ENCODE data around the gene IGF2BP3.

The IGF2BP3 gene

DNA sequence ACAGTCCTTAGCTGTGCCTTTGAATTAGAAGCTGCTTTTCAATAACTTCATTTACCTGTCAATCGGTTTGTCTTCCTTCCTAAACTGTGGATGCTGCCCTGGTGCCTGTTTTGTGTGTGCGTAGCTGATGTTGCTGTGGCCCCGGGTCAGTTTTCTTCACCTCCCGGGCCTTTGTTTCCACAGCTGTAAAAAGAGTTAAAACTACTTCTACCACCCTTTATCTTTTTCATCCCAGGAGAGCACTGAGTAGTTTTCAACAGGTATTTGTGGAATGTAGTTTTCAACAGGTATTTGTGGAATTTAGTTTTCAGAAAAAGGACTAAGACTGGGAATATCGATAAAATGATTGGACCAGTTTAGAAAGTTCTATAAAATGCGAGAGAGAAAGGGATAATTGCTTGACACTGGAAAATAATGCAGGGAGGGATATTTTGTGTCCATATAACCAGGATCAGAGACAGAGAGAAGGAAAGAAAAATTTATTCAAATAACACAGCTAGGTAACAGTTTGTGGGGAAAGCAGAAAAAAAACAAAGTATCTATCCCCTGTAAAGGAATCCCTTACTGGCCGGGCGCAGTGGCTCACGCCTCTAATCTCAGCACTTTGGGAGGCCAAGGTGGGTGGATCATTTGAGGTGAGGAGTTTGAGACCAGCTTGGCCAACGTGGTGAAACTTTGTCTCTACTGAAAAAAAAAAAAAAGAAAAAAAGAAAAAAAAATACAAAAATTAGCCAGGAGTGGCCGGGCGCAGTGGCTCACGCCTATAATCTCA, 15.9 kb upstream of the IGF2BP3 start:
- TF ChIP-seq, protein P1, sequence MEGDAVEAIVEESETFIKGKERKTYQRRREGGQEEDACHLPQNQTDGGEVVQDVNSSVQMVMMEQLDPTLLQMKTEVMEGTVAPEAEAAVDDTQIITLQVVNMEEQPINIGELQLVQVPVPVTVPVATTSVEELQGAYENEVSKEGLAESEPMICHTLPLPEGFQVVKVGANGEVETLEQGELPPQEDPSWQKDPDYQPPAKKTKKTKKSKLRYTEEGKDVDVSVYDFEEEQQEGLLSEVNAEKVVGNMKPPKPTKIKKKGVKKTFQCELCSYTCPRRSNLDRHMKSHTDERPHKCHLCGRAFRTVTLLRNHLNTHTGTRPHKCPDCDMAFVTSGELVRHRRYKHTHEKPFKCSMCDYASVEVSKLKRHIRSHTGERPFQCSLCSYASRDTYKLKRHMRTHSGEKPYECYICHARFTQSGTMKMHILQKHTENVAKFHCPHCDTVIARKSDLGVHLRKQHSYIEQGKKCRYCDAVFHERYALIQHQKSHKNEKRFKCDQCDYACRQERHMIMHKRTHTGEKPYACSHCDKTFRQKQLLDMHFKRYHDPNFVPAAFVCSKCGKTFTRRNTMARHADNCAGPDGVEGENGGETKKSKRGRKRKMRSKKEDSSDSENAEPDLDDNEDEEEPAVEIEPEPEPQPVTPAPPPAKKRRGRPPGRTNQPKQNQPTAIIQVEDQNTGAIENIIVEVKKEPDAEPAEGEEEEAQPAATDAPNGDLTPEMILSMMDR (conservative IDR thresholded peaks at IDR 0.05; ENCODE audit: low read length) = no peak
- no peak overlapping the region for H3K4me3 ChIP-seq (ENCODE audit: low read length)
- DNase-seq (ENCODE audit: low read depth) = no peak

GRCh38 chr7:23482686-23483085, 12.4 kb upstream of the IGF2BP3 start:
- TF ChIP-seq, protein P1 (conservative IDR thresholded peaks at IDR 0.05; ENCODE audit: low read length) = no peak

DNA sequence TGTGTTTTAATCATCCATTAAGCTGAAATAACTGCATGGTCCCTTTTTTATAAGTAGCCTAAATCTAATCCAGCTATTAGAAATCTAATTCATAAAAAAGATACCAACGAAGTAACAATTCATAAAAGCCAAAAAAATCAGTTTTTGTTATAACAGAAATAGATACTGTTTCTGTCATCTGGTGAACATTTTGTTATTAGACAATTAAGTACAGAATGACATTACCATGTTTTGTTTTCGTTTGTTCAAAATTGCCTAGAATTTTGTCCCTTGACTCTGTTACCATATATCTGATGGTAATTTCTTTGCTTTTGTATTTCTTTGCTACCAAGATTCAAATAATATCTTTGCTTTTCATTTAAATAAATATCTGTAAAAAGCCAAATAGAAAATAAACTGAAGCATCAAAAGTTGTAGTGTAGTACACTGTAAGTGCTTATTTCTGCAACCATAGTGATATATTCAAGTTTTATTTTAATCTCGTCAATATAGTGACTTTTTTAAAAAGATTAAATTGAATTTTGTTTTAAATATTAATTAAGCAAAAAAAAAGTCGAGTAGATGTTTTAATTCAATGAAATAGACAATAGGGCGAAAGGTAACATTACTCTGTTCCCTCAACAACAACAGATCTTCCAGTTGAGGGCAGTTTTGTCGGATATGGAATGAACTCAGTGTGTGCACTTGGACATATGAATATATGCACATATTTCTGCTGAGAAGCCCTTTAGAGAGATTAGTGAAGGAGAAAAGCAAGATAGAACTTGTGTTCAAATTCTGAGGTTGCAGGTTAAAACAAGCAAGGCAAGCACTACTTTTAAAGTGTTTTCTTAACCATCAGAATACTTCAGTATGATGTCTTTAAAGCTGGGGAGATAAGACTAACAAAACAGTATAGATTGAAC, 7.9 kb upstream of the IGF2BP3 start:
- TF ChIP-seq, protein P1 (conservative IDR thresholded peaks at IDR 0.05; ENCODE audit: low read length) = no peak
- DNase-seq (ENCODE audit: low read depth) = no peak

More at GRCh38 chr7:23482686-23483085, 12.4 kb upstream of the IGF2BP3 start:
- H3K4me3 ChIP-seq (ENCODE audit: low read length) = no peak overlapping the region
- no peak for DNase-seq (ENCODE audit: low read depth)

DNA sequence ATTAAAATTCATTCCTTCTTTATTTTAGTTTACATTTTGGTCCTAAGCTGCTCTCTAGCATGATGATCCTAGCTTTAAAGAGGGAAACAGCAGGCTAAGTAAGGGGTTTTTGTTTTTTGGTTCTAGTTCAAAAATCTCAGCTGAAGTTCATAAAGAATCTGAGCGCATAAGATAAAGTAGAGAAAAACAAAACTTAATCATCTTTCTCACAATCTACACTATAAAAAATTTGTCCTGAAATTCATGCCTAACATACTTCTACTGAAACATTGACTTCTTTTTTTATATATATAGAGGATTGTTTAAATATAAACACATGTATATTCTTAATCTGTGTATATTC, 6.8 kb upstream of the IGF2BP3 start:
- H3K4me3 ChIP-seq (ENCODE audit: low read length) = no peak overlapping the region
- DNase-seq (ENCODE audit: low read depth) = no peak
- TF ChIP-seq, protein P1 (conservative IDR thresholded peaks at IDR 0.05; ENCODE audit: low read length) = no peak

More for the DNA sequence above, 7.9 kb upstream of the IGF2BP3 start:
- no peak overlapping the region for H3K4me3 ChIP-seq (ENCODE audit: low read length)

GRCh38 chr7:23476286-23477156, 6.2 kb upstream of the IGF2BP3 start:
- DNase-seq (ENCODE audit: low read depth) = no peak
- TF ChIP-seq, protein P1 (conservative IDR thresholded peaks at IDR 0.05; ENCODE audit: low read length) = no peak
- no peak overlapping the region for H3K4me3 ChIP-seq (ENCODE audit: low read length)

DNA sequence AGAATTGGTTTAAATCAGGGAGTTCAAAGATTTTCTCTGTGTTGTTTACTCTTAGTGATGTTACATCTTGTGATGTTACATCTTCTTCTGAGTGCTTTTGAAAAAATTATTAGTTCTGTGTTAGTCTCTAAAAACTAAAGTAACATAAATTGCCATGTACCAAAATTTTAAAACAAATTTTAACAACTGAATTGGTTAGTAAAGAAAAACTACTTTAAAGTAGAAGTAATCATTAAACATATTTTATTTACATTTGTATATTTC, 5.2 kb upstream of the IGF2BP3 start:
- TF ChIP-seq, protein P1 (conservative IDR thresholded peaks at IDR 0.05; ENCODE audit: low read length) = no peak
- H3K4me3 ChIP-seq (ENCODE audit: low read length) = no peak overlapping the region
- DNase-seq (ENCODE audit: low read depth) = no peak
